Neural cell (in vitro differentiated cells): ENCODE measurements around the gene INPP4B.

ENCODE experiments used
- EP300 ChIP-seq: fragments of 450-650 bp; conservative IDR thresholded peaks from 2 replicates; pipeline ENCODE4 v1.6.1; 2014; ENCODE audit warnings: antibody characterized with exemption, mild to moderate bottlenecking, moderate library complexity; ENCODE audit not compliant: poor library complexity, severe bottlenecking
- EZH2 ChIP-seq: fragments of 200-600, 300-800 bp; shearing (Covaris generic), sonication (generic); IDR thresholded peaks from 2 replicates; pipeline ENCODE4 v1.6.1; 2014; ENCODE audit warnings: antibody characterized with exemption, low read length, borderline replicate concordance, mild to moderate bottlenecking; ENCODE audit not compliant: insufficient read depth, poor library complexity, severe bottlenecking
- MXI1 ChIP-seq: fragments of 450-650 bp; conservative IDR thresholded peaks from 2 replicates; pipeline ENCODE4 v1.6.1; 2014; ENCODE audit warnings: antibody characterized with exemption, mild to moderate bottlenecking; ENCODE audit not compliant: poor library complexity, severe bottlenecking
- POLR2AphosphoS5 ChIP-seq: IDR thresholded peaks from 2 replicates; pipeline ENCODE4 v1.6.1; 2012
- RAD21 ChIP-seq: fragments of 450-650 bp; conservative IDR thresholded peaks from 2 replicates; pipeline ENCODE4 v1.6.1; 2014; ENCODE audit warnings: antibody characterized with exemption, mild to moderate bottlenecking, moderate library complexity
- SMC3 ChIP-seq: fragments of 450-650 bp; conservative IDR thresholded peaks from 2 replicates; pipeline ENCODE4 v1.6.1; 2014; ENCODE audit warnings: antibody characterized with exemption, mild to moderate bottlenecking, moderate library complexity; ENCODE audit not compliant: poor library complexity
- TAF1 ChIP-seq: IDR thresholded peaks from 2 replicates; pipeline ENCODE4 v1.6.1; 2012; ENCODE audit warnings: low read depth
- TF ChIP-seq, protein P1 (sequence below): fragments of 450-650 bp; IDR thresholded peaks from 2 replicates; pipeline ENCODE4 v1.5.1; 2014; ENCODE audit warnings: antibody characterized with exemption, mild to moderate bottlenecking, moderate library complexity; ENCODE audit not compliant: poor library complexity, severe bottlenecking
- TF ChIP-seq, protein P2 (sequence below): IDR thresholded peaks from 2 replicates; pipeline ENCODE4 v1.6.1; 2012; ENCODE audit warnings: borderline replicate concordance

DNA sequence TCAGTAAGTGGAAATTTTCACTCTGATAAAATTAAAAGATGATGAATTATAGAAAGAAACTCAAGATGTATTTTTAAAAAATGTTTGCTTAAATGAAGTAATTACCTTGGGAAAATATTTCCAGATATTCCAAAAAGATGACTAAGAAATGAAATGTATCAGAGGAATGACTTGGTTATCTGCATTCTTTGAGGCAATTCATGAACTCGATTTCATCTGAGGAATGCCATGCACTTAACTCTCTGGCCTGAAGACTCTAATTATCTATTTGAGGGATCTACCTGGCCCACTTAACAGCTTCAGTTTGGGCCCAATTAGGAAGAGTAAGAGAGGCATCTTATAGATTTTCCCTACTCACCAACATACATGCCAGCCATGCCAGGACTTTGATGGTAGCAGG is 182.3 kb downstream of the INPP4B start:
- TF ChIP-seq, protein P1, sequence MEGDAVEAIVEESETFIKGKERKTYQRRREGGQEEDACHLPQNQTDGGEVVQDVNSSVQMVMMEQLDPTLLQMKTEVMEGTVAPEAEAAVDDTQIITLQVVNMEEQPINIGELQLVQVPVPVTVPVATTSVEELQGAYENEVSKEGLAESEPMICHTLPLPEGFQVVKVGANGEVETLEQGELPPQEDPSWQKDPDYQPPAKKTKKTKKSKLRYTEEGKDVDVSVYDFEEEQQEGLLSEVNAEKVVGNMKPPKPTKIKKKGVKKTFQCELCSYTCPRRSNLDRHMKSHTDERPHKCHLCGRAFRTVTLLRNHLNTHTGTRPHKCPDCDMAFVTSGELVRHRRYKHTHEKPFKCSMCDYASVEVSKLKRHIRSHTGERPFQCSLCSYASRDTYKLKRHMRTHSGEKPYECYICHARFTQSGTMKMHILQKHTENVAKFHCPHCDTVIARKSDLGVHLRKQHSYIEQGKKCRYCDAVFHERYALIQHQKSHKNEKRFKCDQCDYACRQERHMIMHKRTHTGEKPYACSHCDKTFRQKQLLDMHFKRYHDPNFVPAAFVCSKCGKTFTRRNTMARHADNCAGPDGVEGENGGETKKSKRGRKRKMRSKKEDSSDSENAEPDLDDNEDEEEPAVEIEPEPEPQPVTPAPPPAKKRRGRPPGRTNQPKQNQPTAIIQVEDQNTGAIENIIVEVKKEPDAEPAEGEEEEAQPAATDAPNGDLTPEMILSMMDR: no peak
- TF ChIP-seq EZH2 (no peak), MXI1 (no peak), POLR2AphosphoS5 (no peak), RAD21 (no peak), EP300 (no peak), SMC3 (no peak), TAF1 (no peak)
- TF ChIP-seq, protein P2, sequence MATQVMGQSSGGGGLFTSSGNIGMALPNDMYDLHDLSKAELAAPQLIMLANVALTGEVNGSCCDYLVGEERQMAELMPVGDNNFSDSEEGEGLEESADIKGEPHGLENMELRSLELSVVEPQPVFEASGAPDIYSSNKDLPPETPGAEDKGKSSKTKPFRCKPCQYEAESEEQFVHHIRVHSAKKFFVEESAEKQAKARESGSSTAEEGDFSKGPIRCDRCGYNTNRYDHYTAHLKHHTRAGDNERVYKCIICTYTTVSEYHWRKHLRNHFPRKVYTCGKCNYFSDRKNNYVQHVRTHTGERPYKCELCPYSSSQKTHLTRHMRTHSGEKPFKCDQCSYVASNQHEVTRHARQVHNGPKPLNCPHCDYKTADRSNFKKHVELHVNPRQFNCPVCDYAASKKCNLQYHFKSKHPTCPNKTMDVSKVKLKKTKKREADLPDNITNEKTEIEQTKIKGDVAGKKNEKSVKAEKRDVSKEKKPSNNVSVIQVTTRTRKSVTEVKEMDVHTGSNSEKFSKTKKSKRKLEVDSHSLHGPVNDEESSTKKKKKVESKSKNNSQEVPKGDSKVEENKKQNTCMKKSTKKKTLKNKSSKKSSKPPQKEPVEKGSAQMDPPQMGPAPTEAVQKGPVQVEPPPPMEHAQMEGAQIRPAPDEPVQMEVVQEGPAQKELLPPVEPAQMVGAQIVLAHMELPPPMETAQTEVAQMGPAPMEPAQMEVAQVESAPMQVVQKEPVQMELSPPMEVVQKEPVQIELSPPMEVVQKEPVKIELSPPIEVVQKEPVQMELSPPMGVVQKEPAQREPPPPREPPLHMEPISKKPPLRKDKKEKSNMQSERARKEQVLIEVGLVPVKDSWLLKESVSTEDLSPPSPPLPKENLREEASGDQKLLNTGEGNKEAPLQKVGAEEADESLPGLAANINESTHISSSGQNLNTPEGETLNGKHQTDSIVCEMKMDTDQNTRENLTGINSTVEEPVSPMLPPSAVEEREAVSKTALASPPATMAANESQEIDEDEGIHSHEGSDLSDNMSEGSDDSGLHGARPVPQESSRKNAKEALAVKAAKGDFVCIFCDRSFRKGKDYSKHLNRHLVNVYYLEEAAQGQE: no peak
